GM19397 (cell line): ENCODE results near the gene S1PR2.
"Not testable (repeated sequence)": the region's sequence is repeated elsewhere in the genome, so short reads cannot be mapped to it uniquely, and the experiment has no call there.

ENCODE experiments used
- ATAC-seq: cut with Tn5 transposase; IDR thresholded peaks from one replicate; pipeline ENCODE4 v1.9.1; 2021; ENCODE audit warnings: mild to moderate bottlenecking, moderate library complexity; ENCODE audit not compliant: unreplicated experiment

Gene S1PR2

DNA sequence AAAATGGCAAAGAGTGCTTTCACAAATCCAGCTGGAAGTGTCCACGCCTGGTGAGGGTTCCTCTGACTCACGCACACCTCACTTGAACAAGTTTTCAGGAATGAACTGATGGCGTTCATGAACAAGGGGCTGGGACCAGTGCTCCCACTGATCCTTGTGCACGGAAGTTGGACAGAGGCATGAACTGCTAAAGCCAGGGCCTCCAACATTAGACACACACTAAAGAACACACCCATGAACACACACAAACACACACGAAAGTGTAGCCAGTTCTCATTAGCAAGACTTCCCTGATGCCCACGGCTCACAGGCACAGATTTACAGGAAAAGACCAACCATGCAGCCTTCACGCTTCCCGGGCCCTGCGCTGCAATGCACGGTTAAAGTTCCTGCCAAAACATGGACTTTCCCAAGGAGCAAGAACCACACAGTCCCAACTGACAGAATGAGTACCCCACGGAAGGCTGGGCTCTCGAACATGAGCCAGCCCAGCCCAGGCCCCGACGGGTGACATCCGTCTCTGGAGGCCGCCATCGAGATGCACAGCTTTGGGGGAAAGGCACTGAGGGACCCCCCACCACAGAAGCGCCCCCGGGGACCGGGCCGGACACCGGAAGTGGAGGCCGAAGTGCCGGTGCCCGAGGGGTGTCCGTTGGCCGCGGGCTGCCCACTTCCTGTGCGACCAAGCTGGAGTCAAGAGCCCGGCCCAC, 37.2 kb downstream of the S1PR2 start:
- peak; percentile 22 for ATAC-seq

DNA sequence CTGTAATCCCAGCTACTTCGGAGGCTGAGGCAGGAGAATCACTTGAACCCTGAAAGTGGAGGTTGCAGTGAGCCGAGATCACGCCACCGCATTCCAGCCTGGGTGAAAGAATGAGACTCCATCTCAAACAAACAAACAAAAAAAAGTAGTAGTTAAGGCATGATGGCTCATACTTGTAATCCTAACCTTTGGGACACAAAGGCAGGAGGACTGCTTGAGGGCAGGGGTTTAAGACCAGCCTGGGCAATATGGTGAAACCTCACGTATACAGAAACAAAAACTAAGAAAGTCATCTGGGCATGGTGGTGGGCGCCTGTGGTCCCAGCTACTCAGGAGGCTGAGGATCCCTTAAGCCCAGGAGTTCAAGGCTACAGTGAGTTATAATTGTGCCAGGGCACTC, 38.2 kb downstream of the S1PR2 start:
- ATAC-seq = no peak

DNA sequence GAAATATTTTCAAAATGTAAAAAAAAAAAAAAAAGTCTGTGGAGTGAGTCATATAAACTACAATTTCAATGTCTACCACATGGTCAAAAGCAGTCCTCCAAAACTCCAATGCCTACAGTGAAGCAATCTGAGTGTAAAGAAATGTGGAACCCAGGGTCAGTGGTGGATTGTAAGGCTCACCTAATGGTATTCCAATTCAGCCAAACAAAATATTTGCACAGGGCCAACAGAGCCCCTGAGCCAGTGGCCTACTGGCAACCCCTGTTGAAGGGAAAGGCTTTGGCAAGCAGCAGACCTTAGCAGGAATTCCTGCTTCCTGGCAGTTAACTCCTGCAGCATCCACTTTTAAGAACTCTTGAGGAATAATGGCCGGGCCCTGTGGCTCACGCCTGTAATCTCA, 39.8 kb downstream of the S1PR2 start:
- ATAC-seq = no peak

DNA sequence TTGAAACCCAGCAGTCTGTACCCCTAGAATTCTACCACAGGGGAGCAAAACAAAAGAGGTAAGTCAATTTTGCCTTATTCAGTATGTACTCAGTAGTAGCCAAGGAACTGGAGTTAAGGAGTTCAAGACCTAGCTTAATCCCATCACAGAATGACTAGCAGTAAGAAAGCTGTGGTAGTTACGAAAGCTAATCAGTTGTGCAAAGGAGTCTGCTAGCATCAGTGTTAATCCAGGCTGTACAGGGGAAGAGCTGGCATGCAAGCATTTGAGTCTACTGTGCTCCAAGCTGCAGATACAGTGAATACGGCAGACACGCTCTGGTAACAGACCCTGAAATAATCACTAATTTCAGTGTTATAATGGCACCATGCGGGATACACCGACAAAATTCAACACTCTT, 41.1 kb downstream of the S1PR2 start:
- ATAC-seq = no peak

DNA sequence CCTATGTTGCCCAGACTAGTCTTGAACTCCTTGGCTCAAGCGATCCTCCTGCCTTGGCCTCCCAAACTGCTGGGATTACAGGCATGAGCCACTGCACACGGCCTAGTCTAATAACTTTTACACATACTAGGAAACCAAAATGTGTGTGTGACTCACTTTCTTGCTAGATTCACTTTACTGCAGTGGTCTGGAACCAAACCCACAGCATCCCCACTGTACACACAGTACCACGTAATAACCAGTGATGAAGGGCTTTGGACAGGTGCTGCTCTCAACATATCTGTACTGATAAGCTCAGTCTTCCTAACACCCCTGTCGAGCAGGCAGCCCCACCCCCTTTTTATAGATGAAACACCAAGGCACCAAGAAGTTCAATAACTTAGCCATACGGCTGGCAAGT, 41.5 kb downstream of the S1PR2 start:
- no peak for ATAC-seq

DNA sequence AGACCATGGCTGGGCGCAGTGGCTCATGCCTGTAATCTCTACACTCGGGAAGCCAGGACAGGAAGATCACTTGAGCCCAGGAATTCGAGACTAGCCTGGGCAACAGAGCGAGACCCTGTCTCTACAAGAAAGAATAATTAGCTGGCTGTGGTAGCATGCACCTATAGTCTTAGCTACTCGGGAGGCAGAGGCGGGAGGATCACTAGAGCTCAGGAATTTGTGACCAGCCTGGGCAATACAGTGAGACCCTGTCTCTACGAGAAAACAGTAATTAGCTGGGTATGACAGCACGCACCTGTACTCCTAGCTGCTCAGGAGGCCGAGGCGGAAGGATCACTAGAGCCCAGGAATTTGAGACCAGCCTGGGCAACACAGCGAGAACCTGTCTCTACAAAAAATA, 43.8 kb downstream of the S1PR2 start:
- no peak for ATAC-seq

DNA sequence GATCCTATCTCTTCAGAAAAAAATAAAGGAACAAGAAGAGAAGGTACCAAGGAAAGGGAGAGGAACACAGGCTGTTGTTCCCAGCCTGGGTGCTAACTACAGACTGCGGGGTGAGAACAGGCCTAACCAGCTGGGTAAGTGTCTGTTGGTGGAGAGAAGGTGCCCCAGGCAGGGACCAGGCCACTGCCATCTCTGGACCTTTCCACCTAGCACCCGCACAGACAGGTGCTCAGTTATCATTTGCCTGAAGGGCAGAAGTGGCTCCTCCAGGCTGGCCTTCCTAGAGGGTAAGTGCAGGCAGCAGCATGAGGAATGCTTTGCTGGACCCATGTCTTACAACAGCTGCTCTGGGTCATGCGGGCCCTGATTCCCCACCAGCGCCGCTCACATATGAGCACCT, 46.5 kb downstream of the S1PR2 start:
- no peak for ATAC-seq

DNA sequence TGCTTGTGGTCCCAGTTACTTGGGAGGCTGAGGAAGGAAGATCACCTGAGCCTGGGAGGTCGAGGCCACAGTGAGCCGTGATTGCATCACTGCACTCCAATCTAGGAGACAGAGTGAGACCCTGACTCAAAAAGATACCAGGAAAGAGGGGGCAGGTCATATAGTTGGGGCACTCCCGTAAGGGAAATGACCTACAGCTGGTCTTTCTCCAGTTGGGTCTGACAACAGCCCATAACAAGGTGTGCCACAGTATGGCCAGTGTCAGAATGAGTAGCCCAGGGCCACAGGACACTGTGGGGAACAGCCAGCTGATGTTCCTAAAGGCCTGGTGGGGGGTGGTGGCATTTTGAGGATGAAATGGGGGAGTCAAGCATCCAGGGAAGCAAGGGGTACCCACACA, 47.2 kb downstream of the S1PR2 start:
- ATAC-seq = no peak

DNA sequence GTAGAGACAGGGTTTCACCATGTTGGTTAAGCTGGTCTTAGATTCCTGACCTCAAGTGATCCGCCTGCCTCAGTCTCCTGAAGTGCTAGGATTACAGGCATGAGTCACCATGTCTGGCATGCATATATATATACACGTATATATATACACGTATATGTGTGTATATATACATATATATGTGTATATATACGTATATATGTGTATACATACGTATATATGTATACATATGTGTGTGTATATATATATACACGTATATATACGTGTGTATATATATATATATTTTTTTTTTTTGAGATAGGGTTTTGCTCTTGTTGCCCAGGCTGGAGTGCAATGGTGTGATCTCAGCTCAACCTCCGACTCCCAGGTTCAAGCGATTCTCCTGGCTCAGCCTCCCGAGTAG, 48.3 kb downstream of the S1PR2 start:
- no peak for ATAC-seq

DNA sequence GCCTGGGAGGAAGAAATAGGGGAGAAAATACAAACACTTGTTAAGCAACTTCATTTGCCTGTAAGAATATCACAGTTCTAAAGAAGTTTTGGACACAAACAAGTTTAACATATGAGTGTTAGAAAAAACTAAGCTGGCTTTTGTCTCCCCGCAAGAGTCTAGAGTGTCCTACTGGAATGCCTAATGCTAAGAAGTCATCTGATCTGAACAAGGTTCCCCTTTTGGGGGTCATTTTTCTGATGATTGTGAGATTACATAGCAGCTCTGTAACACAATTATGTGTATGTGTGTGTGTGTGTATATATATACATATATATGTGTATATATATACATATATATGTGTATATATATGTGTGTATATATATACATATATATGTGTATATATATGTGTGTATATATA, 49.1 kb downstream of the S1PR2 start:
- no peak for ATAC-seq

DNA sequence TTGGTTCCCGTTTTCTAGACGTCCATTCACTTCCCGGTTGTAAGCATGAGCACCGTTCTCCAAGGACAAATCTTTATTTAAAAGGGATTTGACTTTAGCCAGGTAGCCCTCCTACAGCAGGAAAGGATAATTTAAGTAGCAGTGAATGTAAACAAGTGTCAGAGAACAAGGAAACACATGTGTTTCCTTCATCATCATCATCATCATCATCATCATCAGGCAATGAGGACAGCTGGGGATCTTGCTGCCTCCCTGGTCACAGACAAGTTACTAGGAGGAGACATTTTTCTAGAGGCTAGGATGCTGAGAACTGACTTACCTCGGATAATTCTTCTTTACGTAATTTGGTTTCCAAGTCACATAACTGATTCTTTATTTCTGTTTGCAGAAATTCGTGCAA, 50.7 kb downstream of the S1PR2 start:
- no peak for ATAC-seq

DNA sequence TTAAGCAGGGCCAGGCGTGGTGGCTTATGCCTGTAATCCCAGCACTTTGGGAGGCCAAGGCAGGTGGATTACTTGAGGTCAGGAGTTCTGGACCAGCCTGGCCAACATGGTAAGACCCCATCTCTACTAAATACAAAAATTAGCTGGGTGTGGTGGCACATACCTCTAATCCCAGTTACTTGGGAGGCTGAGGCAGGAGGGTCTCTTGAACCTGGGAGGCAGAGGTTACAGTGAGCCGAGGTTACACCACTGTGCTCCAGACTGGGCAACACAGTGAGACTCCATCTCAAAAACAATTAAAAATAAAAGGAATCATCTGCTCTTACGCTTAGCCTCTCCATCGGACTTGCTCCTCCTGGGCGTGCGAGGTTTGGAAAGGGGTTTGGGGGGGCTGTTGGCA, 51.1 kb downstream of the S1PR2 start:
- ATAC-seq = not testable (repeated sequence)

DNA sequence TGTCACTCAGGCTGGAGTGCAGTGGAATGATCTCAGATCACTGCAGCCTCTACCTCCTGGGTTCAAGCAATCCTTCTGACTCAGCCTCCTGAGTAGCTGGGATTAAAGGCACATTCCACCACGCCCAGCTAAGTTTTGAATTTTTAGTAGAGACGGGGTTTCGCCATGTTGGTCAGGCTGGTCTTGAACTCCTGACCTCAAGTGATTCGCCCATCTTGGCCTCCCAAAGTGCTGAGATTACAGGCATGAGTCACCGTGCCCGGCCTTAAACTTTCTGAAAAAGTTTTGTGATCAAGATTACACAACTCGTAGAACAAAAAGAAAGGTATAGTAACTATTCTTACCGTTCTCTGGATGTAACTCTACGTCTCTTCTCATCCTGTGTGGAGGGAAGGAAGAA, 57.6 kb downstream of the S1PR2 start:
- no peak for ATAC-seq
